ENCODE results near the gene PITPNC1.
"Not testable (repeated sequence)": the region's sequence is repeated elsewhere in the genome, so short reads cannot be mapped to it uniquely, and the experiment has no call there.

Gene PITPNC1

DNA sequence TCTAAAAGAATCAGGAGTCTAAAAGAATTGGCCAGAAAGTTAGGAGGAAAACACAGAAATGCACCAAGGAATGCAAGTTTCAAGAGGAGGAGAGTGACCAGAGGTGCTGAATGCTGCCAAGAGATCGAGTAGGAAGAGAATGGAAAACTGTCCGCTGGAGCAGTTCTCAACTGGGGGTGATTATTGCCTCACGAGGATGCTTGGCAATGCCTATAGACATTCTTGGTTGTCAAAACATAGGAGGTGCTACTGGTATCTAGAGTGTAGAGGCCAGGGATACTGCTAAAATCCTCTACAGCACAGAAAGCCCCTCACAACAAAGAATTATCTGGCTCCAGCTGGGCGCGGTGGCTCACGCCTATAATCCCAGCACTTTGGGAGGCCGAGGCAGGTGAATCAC is 258.6 kb downstream of the PITPNC1 start:
- no peaks in the 10 kb centered on the region for H3K4me1 ChIP-seq (ENCODE audit: control insufficient read depth, insufficient read depth, low read length, poor library complexity, severe bottlenecking)
- H3K36me3 ChIP-seq (ENCODE audit: control insufficient read depth, insufficient read depth, low read length), result peaks cover 52% of the 10 kb centered on the region
- H3K4me3 ChIP-seq (ENCODE audit: insufficient read depth, low read depth, low read length, poor library complexity, severe bottlenecking), result no peak overlapping the region
- no peaks in the 10 kb centered on the region for H3K27me3 ChIP-seq (replicated peaks; ENCODE audit: control insufficient read depth, insufficient read depth, low read length, poor library complexity, severe bottlenecking)
- no peaks in the 10 kb centered on the region for H3K9me3 ChIP-seq (ENCODE audit: control insufficient read depth, low read length)
- no peak for DNase-seq
- no peak overlapping the region for H3K27ac ChIP-seq (ENCODE audit: insufficient read depth, low read length, poor library complexity, severe bottlenecking)

GRCh38 chr17:67636312-67636711 is 259.2 kb downstream of the PITPNC1 start:
- no peaks in the 10 kb centered on the region for H3K9me3 ChIP-seq (ENCODE audit: control insufficient read depth, low read length)
- no peak overlapping the region for H3K27ac ChIP-seq (ENCODE audit: insufficient read depth, low read length, poor library complexity, severe bottlenecking)
- no peaks in the 10 kb centered on the region for H3K27me3 ChIP-seq (replicated peaks; ENCODE audit: control insufficient read depth, insufficient read depth, low read length, poor library complexity, severe bottlenecking)
- DNase-seq, result no peak
- peaks cover 52% of the 10 kb centered on the region for H3K36me3 ChIP-seq (ENCODE audit: control insufficient read depth, insufficient read depth, low read length)
- H3K4me1 ChIP-seq (ENCODE audit: control insufficient read depth, insufficient read depth, low read length, poor library complexity, severe bottlenecking), result no peaks in the 10 kb centered on the region
- H3K4me3 ChIP-seq (ENCODE audit: insufficient read depth, low read depth, low read length, poor library complexity, severe bottlenecking), result no peak overlapping the region

GRCh38 chr17:67636834-67637520 is 259.9 kb downstream of the PITPNC1 start:
- Histone ChIP-seq H3K36me3 (ENCODE audit: control insufficient read depth, insufficient read depth, low read length) (peaks cover 49% of the 10 kb centered on the region), H3K4me1 (ENCODE audit: control insufficient read depth, insufficient read depth, low read length, poor library complexity, severe bottlenecking) (no peaks in the 10 kb centered on the region)

GRCh38 chr17:67637901-67638641 is 261.0 kb downstream of the PITPNC1 start:
- Histone ChIP-seq H3K4me3 (ENCODE audit: insufficient read depth, low read depth, low read length, poor library complexity, severe bottlenecking) (no peak overlapping the region), H3K27ac (ENCODE audit: insufficient read depth, low read length, poor library complexity, severe bottlenecking) (no peak overlapping the region), H3K9me3 (ENCODE audit: control insufficient read depth, low read length) (no peaks in the 10 kb centered on the region), H3K4me1 (ENCODE audit: control insufficient read depth, insufficient read depth, low read length, poor library complexity, severe bottlenecking) (no peaks in the 10 kb centered on the region), H3K27me3 (replicated peaks; ENCODE audit: control insufficient read depth, insufficient read depth, low read length, poor library complexity, severe bottlenecking) (no peaks in the 10 kb centered on the region), H3K36me3 (ENCODE audit: control insufficient read depth, insufficient read depth, low read length) (peaks cover 39% of the 10 kb centered on the region)
- no peak for DNase-seq

More at GRCh38 chr17:67636834-67637520, 259.9 kb downstream of the PITPNC1 start:
- Histone ChIP-seq H3K9me3 (ENCODE audit: control insufficient read depth, low read length) (no peaks in the 10 kb centered on the region), H3K4me3 (ENCODE audit: insufficient read depth, low read depth, low read length, poor library complexity, severe bottlenecking) (no peak overlapping the region), H3K27me3 (replicated peaks; ENCODE audit: control insufficient read depth, insufficient read depth, low read length, poor library complexity, severe bottlenecking) (no peaks in the 10 kb centered on the region), H3K27ac (ENCODE audit: insufficient read depth, low read length, poor library complexity, severe bottlenecking) (no peak overlapping the region)
- no peak for DNase-seq

DNA sequence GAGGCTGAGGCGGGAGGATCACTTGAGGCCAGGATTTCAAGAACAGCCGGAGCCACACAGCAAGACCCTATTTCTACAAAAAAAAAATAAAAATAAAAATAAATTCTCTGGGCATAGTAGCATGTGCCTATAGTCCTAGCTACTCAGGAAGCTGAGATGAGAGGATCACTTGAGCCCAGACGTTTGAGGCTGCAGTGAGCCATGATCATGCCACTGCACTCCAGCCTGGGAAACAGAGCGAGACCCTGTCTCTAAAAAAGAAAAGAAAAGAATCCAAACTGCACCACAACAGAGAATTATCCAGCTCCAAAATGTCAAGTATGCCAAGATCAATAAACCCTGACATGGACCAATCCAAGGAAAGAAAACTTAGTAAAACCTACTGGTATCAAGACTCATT is 261.8 kb downstream of the PITPNC1 start:
- no peaks in the 10 kb centered on the region for H3K27me3 ChIP-seq (replicated peaks; ENCODE audit: control insufficient read depth, insufficient read depth, low read length, poor library complexity, severe bottlenecking)
- no peak overlapping the region for H3K27ac ChIP-seq (ENCODE audit: insufficient read depth, low read length, poor library complexity, severe bottlenecking)
- no peaks in the 10 kb centered on the region for H3K9me3 ChIP-seq (ENCODE audit: control insufficient read depth, low read length)
- no peaks in the 10 kb centered on the region for H3K4me1 ChIP-seq (ENCODE audit: control insufficient read depth, insufficient read depth, low read length, poor library complexity, severe bottlenecking)
- H3K4me3 ChIP-seq (ENCODE audit: insufficient read depth, low read depth, low read length, poor library complexity, severe bottlenecking), result no peak overlapping the region
- no peak for DNase-seq
- H3K36me3 ChIP-seq (ENCODE audit: control insufficient read depth, insufficient read depth, low read length), result peaks cover 31% of the 10 kb centered on the region

- Histone ChIP-seq H3K27me3 (replicated peaks; ENCODE audit: control insufficient read depth, insufficient read depth, low read length, poor library complexity, severe bottlenecking) (no peaks in the 10 kb centered on the region), H3K27ac (ENCODE audit: insufficient read depth, low read length, poor library complexity, severe bottlenecking) (no peak overlapping the region), H3K4me1 (ENCODE audit: control insufficient read depth, insufficient read depth, low read length, poor library complexity, severe bottlenecking) (no peaks in the 10 kb centered on the region), H3K36me3 (ENCODE audit: control insufficient read depth, insufficient read depth, low read length) (peaks cover 24% of the 10 kb centered on the region), H3K9me3 (ENCODE audit: control insufficient read depth, low read length) (no peaks in the 10 kb centered on the region), H3K4me3 (ENCODE audit: insufficient read depth, low read depth, low read length, poor library complexity, severe bottlenecking) (no peak overlapping the region)
- no peak for DNase-seq
Measured at GRCh38 chr17:67639555-67639954, 262.5 kb downstream of the PITPNC1 start.

GRCh38 chr17:67639979-67640378 is 262.9 kb downstream of the PITPNC1 start:
- Histone ChIP-seq H3K9me3 (ENCODE audit: control insufficient read depth, low read length) (no peaks in the 10 kb centered on the region), H3K4me1 (ENCODE audit: control insufficient read depth, insufficient read depth, low read length, poor library complexity, severe bottlenecking) (no peaks in the 10 kb centered on the region), H3K27ac (ENCODE audit: insufficient read depth, low read length, poor library complexity, severe bottlenecking) (no peak overlapping the region), H3K27me3 (replicated peaks; ENCODE audit: control insufficient read depth, insufficient read depth, low read length, poor library complexity, severe bottlenecking) (no peaks in the 10 kb centered on the region), H3K4me3 (ENCODE audit: insufficient read depth, low read depth, low read length, poor library complexity, severe bottlenecking) (no peak overlapping the region), H3K36me3 (ENCODE audit: control insufficient read depth, insufficient read depth, low read length) (peaks cover 22% of the 10 kb centered on the region)
- DNase-seq, result no peak

DNA sequence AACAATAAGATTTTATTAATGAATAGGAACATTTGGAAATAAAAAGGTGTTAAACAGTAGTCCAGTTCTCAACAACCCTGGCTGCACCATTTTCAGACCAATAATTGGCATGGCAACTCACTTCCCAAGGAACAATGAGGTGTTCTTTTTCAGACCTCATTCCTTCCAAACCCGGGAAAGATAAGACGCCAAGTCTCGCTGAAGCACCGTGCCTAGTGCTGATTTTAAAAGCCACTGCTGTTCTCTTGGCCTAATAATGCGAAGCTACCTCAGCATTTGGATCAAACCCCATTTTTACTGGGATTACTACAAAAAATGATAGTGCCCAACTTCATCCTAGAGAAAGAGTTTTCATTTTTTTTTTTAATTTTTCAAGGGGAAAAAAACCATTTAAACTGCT is 265.4 kb downstream of the PITPNC1 start:
- H3K27ac ChIP-seq (ENCODE audit: insufficient read depth, low read length, poor library complexity, severe bottlenecking), result no peak overlapping the region
- peaks cover 7% of the 10 kb centered on the region for H3K36me3 ChIP-seq (ENCODE audit: control insufficient read depth, insufficient read depth, low read length)
- DNase-seq, result no peak

GRCh38 chr17:67644061-67644460 is 267.0 kb downstream of the PITPNC1 start:
- Histone ChIP-seq H3K4me3 (ENCODE audit: insufficient read depth, low read depth, low read length, poor library complexity, severe bottlenecking) (no peak overlapping the region), H3K36me3 (ENCODE audit: control insufficient read depth, insufficient read depth, low read length) (no peaks in the 10 kb centered on the region), H3K4me1 (ENCODE audit: control insufficient read depth, insufficient read depth, low read length, poor library complexity, severe bottlenecking) (no peaks in the 10 kb centered on the region), H3K9me3 (ENCODE audit: control insufficient read depth, low read length) (no peaks in the 10 kb centered on the region), H3K27me3 (replicated peaks; ENCODE audit: control insufficient read depth, insufficient read depth, low read length, poor library complexity, severe bottlenecking) (no peaks in the 10 kb centered on the region), H3K27ac (ENCODE audit: insufficient read depth, low read length, poor library complexity, severe bottlenecking) (no peak overlapping the region)
- no peak for DNase-seq

More for the DNA sequence above, 265.4 kb downstream of the PITPNC1 start:
- Histone ChIP-seq H3K4me1 (ENCODE audit: control insufficient read depth, insufficient read depth, low read length, poor library complexity, severe bottlenecking) (no peaks in the 10 kb centered on the region), H3K4me3 (ENCODE audit: insufficient read depth, low read depth, low read length, poor library complexity, severe bottlenecking) (no peak overlapping the region), H3K27me3 (replicated peaks; ENCODE audit: control insufficient read depth, insufficient read depth, low read length, poor library complexity, severe bottlenecking) (no peaks in the 10 kb centered on the region), H3K9me3 (ENCODE audit: control insufficient read depth, low read length) (no peaks in the 10 kb centered on the region)

GRCh38 chr17:67645195-67645594 is 268.1 kb downstream of the PITPNC1 start:
- not testable (repeated sequence) for H3K27me3 ChIP-seq (replicated peaks; ENCODE audit: control insufficient read depth, insufficient read depth, low read length, poor library complexity, severe bottlenecking); H3K4me3 ChIP-seq (ENCODE audit: insufficient read depth, low read depth, low read length, poor library complexity, severe bottlenecking); H3K27ac ChIP-seq (ENCODE audit: insufficient read depth, low read length, poor library complexity, severe bottlenecking); H3K9me3 ChIP-seq (ENCODE audit: control insufficient read depth, low read length); H3K4me1 ChIP-seq (ENCODE audit: control insufficient read depth, insufficient read depth, low read length, poor library complexity, severe bottlenecking); DNase-seq; H3K36me3 ChIP-seq (ENCODE audit: control insufficient read depth, insufficient read depth, low read length)
